Measurements from ENCODE around the gene MALSU1.

Gene MALSU1

DNA sequence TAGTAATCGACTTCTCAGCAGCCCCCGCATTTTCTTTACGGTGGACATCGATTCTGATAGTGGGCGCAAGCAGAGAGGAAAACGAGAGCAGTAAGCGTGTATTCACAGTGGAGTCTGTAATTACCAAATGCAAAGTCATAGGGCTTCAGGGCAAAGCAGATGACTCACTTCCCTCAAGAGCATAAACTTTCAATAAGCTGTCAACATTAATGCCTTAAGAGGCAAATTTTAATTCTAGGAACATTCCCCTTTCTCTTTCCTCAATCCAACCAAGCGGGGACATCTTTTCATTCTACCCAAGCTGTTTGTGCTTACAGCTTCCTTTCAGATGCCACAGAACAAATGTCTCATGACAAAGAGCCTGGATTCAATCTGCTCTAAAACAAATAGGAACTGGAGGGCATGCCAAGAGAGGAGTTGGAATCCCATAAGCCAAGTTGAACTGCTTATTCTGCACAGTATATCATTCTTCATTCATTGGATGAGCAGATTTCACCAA lies 48.6 kb downstream of the MALSU1 start:
- Histone ChIP-seq H3K36me3 (ENCODE audit: control insufficient read depth, insufficient read depth, low read length) (peaks cover 85% of the 10 kb centered on the region), H3K9me3 (ENCODE audit: control insufficient read depth, insufficient read depth, low read length) (no peaks in the 10 kb centered on the region), H3K4me1 (ENCODE audit: control insufficient read depth, insufficient read depth, low read length) (peaks cover 13% of the 10 kb centered on the region), H3K27me3 (ENCODE audit: control insufficient read depth, insufficient read depth, low read length) (no peaks in the 10 kb centered on the region), H3K27ac (ENCODE audit: low read depth, low read length) (no peak overlapping the region), H3K9ac (ENCODE audit: low read depth, low read length) (no peak overlapping the region), H3K4me3 (ENCODE audit: low read depth, low read length) (no peak overlapping the region)

DNA sequence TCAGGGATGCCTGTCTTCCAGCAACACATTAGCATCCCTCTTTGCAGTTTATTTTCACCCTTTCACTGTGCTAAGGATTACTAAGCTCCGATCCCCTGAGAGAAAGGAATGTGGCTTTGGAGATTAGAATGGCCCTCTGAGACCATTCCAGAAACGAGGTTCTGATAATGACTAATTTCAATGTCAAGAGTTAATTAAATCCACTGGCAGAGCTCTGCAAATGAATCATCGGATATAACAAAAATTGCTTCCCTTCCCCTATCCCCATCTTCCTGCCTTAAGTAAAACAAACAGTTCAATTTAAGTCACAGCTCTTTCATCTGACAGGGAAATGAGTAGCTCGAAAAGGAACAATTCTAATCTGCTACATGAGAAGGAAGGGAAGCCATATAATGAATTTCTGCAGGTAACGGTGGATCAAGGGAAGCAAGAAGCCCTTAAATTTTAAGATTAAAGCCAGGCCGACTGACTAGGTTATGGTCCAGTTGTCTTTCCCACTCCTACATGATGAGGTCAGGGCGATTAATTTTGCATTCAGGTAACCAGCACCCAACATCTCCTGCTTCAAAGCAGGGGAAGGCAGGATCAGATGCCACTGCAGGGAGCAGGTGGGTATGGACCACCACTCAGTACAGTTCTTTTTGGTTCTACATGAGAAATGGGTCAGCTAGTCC lies 50.5 kb downstream of the MALSU1 start:
- Histone ChIP-seq H3K36me3 (ENCODE audit: control insufficient read depth, insufficient read depth, low read length) (peaks cover 77% of the 10 kb centered on the region), H3K4me1 (ENCODE audit: control insufficient read depth, insufficient read depth, low read length) (peaks cover 13% of the 10 kb centered on the region), H3K27me3 (ENCODE audit: control insufficient read depth, insufficient read depth, low read length) (no peaks in the 10 kb centered on the region), H3K4me3 (ENCODE audit: low read depth, low read length) (no peak overlapping the region), H3K9me3 (ENCODE audit: control insufficient read depth, insufficient read depth, low read length) (no peaks in the 10 kb centered on the region), H3K27ac (ENCODE audit: low read depth, low read length) (peak overlapping the region; percentile 57), H3K9ac (ENCODE audit: low read depth, low read length) (no peak overlapping the region)

DNA sequence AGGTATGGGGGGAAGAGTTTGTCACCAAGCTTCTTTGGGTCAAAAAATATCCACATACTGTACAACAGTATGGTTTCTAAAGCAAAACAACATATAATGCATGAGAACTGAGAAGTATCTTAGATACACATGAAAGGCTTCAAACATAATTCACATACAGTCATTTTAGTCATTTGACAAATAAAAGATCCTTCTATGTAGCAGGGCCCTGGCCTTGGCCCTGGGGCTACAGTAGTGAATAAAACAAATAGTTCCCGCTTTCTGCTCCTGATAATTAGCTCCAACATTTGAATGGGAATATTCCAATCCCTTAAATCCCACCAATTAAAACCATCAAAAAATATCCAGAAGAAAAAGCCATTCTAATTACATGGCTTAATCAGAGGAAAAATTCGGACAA lies 51.3 kb downstream of the MALSU1 start:
- Histone ChIP-seq H3K27ac (ENCODE audit: low read depth, low read length) (peak overlapping the region; percentile 57), H3K9ac (ENCODE audit: low read depth, low read length) (no peak overlapping the region), H3K36me3 (ENCODE audit: control insufficient read depth, insufficient read depth, low read length) (peaks cover 72% of the 10 kb centered on the region), H3K4me3 (ENCODE audit: low read depth, low read length) (no peak overlapping the region), H3K9me3 (ENCODE audit: control insufficient read depth, insufficient read depth, low read length) (no peaks in the 10 kb centered on the region), H3K4me1 (ENCODE audit: control insufficient read depth, insufficient read depth, low read length) (peaks cover 13% of the 10 kb centered on the region), H3K27me3 (ENCODE audit: control insufficient read depth, insufficient read depth, low read length) (no peaks in the 10 kb centered on the region)

DNA sequence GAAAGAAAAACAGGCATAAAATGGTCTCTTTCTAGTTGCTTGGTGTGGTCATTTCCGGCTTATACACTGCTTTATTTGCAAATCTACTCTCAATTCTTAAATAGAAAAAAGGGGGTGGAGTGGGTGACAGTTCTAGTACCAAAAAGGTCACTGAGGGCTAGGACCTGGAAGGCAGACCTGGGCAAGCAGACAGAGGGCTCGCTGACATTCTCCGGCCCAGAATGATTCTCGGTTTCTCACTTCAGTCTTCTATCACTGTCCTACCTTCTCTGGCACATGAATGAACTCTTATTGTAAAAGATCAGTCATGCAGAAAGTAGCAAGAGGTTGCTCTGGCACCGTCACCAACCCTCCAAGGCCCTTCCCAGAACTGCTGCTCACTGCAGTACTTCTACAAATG lies 54.0 kb downstream of the MALSU1 start:
- Histone ChIP-seq H3K4me3 (ENCODE audit: low read depth, low read length) (no peak overlapping the region), H3K27ac (ENCODE audit: low read depth, low read length) (no peak overlapping the region), H3K9me3 (ENCODE audit: control insufficient read depth, insufficient read depth, low read length) (no peaks in the 10 kb centered on the region), H3K4me1 (ENCODE audit: control insufficient read depth, insufficient read depth, low read length) (peaks cover 13% of the 10 kb centered on the region), H3K9ac (ENCODE audit: low read depth, low read length) (no peak overlapping the region), H3K27me3 (ENCODE audit: control insufficient read depth, insufficient read depth, low read length) (no peaks in the 10 kb centered on the region), H3K36me3 (ENCODE audit: control insufficient read depth, insufficient read depth, low read length) (peaks cover 54% of the 10 kb centered on the region)

DNA sequence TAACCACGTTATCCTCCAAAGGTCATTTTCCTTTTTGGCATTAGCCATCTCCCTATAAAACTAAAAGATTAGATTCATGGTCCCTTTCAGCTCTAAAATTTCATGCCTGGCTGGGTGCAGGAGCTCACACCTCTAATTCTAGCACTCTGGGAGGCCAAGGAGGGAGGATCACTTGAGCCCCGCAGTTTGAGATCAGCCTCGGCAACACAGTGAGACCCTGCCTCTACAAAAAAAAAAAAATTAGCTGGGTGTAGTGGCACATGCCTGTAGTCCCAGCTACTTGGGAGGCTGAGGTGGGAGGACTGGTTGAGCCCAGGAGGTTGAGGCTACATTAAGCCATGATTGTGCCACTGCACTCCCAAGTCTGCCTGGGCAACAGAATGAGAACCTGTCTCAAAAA lies 57.0 kb downstream of the MALSU1 start:
- Histone ChIP-seq H3K4me1 (ENCODE audit: control insufficient read depth, insufficient read depth, low read length) (no peaks in the 10 kb centered on the region; the same call in 1 of the 2 replicates), H3K9ac (ENCODE audit: low read depth, low read length) (no peak overlapping the region), H3K36me3 (ENCODE audit: control insufficient read depth, insufficient read depth, low read length) (peaks cover 41% of the 10 kb centered on the region), H3K4me3 (ENCODE audit: low read depth, low read length) (no peak overlapping the region), H3K27ac (ENCODE audit: low read depth, low read length) (no peak overlapping the region), H3K27me3 (ENCODE audit: control insufficient read depth, insufficient read depth, low read length) (no peaks in the 10 kb centered on the region), H3K9me3 (ENCODE audit: control insufficient read depth, insufficient read depth, low read length) (no peaks in the 10 kb centered on the region)

DNA sequence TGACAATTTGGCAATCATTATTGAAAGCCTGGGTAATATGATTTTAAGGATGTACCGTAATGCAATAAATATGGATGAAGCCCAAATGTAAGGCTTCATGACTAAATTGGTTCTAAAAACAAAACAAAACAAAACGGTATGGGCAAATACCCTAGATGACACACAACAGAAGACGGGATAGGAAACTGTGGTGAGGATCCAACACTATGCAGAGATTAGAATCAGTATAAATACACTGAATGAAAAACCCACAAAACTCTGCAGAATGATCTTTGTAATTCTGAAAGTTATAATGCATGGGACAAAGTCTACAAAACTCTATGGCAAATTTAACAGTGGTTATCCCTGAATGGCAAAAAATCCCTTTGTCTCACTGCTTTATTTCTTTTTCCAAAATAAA lies 57.6 kb downstream of the MALSU1 start:
- no peaks in the 10 kb centered on the region for H3K27me3 ChIP-seq (ENCODE audit: control insufficient read depth, insufficient read depth, low read length)
- peaks cover 44% of the 10 kb centered on the region for H3K36me3 ChIP-seq (ENCODE audit: control insufficient read depth, insufficient read depth, low read length)
- no peak overlapping the region for H3K27ac ChIP-seq (ENCODE audit: low read depth, low read length)
- H3K9ac ChIP-seq (ENCODE audit: low read depth, low read length), result no peak overlapping the region
- H3K4me3 ChIP-seq (ENCODE audit: low read depth, low read length), result no peak overlapping the region
- no peaks in the 10 kb centered on the region; the same call in 1 of the 2 replicates for H3K4me1 ChIP-seq (ENCODE audit: control insufficient read depth, insufficient read depth, low read length)
- H3K9me3 ChIP-seq (ENCODE audit: control insufficient read depth, insufficient read depth, low read length), result no peaks in the 10 kb centered on the region

DNA sequence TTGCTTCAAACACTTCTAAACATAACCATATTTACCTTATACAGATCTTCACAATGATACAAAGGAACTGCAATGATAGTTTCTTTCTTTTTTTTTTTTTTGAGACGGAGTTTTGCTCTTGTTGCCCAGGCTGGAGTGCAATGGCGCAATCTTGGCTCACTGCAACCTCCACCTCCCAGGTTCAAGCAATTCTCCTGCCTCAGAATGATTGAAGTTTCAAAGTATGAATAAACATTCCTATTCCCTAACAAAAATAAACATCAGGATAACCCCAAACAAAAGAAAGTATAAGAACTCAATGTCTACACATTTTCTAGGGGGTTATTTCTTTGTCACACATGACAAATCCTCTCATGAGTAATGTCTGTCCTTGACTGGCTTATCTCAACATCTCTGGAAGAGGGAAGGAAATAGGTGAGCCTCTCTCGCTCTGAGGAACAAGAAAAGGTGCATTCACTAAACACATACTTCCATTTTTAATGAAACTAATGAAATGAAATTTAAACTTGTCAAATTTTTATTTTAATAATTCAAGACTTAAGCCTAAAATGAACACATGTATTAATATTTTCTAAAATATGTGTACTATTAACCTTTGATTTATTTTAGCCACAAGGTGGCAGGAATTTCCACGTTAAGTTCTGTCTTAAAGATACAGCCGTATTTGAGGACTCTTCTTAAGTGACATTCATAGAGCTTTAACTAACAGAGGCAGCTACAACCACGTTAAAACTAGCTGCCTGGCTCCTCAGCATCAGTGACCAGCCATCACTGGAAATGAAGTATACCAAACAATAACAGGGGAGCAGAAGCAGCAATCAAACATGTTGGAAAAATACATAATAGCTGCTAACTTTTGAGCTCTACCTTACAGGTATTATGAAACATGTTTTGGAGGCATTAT lies 58.3 kb downstream of the MALSU1 start:
- no peak overlapping the region for H3K9ac ChIP-seq (ENCODE audit: low read depth, low read length)
- H3K4me1 ChIP-seq (ENCODE audit: control insufficient read depth, insufficient read depth, low read length), result no peaks in the 10 kb centered on the region; the same call in 1 of the 2 replicates
- peak overlapping the region; percentile 43 for H3K27ac ChIP-seq (ENCODE audit: low read depth, low read length)

DNA sequence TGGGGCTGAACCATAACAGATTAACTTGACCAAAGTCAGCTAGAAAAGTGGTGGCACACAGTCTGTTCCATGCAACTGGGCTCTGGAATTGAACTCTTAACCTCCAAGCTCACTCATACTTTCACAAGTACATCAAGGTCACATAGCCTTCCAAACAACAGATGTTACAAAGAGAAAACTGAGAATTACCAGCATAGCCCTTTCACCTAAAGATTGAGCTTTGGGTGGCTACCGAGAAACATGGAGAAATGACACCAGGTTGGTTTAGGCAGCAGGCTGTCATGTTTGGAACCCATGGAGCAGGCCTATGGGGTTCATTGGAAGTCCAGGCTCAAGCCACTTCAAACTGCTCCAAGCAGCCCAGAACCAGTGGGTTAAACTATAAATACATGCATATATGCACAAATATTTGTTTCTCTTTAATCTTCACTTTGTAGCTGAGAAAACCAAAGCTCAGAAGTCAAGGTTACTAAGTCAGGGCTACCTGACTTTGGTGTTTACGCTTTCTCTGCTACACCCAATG lies 59.1 kb downstream of the MALSU1 start:
- Histone ChIP-seq H3K36me3 (ENCODE audit: control insufficient read depth, insufficient read depth, low read length) (peaks cover 56% of the 10 kb centered on the region), H3K9ac (ENCODE audit: low read depth, low read length) (no peak overlapping the region), H3K4me3 (ENCODE audit: low read depth, low read length) (no peak overlapping the region), H3K27ac (ENCODE audit: low read depth, low read length) (peak overlapping the region; percentile 43), H3K27me3 (ENCODE audit: control insufficient read depth, insufficient read depth, low read length) (no peaks in the 10 kb centered on the region), H3K9me3 (ENCODE audit: control insufficient read depth, insufficient read depth, low read length) (no peaks in the 10 kb centered on the region), H3K4me1 (ENCODE audit: control insufficient read depth, insufficient read depth, low read length) (no peaks in the 10 kb centered on the region; the same call in 1 of the 2 replicates)

More for the DNA sequence above, 58.3 kb downstream of the MALSU1 start:
- H3K4me3 ChIP-seq (ENCODE audit: low read depth, low read length), result no peak overlapping the region
- H3K27me3 ChIP-seq (ENCODE audit: control insufficient read depth, insufficient read depth, low read length), result no peaks in the 10 kb centered on the region
- H3K9me3 ChIP-seq (ENCODE audit: control insufficient read depth, insufficient read depth, low read length), result no peaks in the 10 kb centered on the region
- H3K36me3 ChIP-seq (ENCODE audit: control insufficient read depth, insufficient read depth, low read length), result peaks cover 50% of the 10 kb centered on the region

All from HUES48 (cell line).